ENCODE data around the gene KIAA2012.

Gene KIAA2012

DNA sequence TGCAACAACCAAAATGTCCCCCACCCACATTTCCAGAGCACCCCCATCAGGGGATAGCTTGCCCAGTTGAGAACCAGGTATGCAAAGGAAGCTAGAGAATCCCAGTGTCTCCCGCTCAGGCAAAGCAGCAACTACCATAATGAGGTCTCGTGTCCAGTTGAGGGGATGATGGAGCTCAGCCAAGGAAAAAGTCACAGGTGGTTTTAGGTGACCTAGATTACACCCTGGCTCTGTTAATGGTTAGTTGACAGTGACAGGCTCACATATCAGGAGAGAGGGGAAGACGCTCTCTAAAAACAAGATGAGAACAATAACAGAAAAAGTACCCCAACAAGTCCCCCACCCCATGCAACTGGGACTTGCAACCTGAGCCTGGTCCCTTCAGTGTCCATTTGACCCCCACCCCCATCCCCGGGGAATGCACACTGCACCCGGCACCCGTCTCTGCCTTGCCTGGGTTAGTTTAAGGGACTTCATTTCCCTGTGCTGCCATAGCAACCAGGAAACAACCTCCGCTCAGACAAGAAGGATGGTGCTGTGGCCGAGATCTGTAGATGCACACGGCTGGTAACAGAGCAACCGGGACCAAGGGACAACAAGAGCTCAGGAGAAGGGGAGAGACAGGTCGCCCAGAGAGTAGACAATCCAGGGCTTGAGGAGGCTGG is at the start of gene KIAA2012:
TSS of gene KIAA2012 (plus strand) at position 519 of the 665 bp plus-strand sequence. CDS start 373 bp downstream, outside the sequence.
- no peak for ATAC-seq

GRCh38 chr2:202023904-202024266 is 49.2 kb upstream of the KIAA2012 start:
- no peak for ATAC-seq

- no peak for ATAC-seq
These were observed 48.2 kb upstream of the KIAA2012 start for GRCh38 chr2:202024871-202025270.

DNA sequence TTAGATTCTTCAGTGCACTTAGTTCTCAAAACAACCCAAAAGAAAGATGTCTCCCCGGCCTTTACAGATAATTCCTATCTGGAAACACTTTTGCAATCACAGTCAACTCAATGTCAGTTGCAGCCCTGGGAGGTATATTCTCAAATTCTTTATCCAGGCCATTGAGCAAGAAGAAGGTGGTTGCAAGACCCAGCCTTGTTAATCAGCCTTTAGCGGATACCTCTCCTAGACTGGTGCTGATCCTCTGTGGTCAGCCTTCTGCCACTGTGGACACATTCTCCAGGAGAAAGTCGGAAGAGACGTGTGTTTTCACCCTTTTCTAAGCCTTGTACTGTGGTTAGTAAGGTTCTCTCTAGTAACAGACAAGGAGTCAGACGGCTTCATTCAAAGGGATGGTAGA is 47.2 kb upstream of the KIAA2012 start:
- no peak for ATAC-seq

DNA sequence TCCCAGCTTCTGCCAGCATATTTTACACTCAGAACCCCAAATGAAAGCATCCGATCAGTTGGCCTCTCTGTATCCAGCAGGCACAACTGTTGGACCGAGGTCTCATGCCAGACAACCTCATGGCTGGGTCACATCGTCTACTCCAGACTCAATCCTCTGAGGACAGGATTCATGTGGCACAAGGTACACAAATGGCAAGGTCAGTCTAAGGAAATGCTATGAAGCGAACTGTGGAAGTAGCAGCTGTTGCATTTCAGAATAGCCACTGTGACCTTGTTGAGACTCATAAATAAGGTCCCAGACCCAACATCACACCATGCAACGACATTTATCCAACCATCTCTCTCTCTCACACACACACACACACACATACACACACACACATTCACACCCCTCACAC is 46.5 kb upstream of the KIAA2012 start:
- ATAC-seq = no peak

DNA sequence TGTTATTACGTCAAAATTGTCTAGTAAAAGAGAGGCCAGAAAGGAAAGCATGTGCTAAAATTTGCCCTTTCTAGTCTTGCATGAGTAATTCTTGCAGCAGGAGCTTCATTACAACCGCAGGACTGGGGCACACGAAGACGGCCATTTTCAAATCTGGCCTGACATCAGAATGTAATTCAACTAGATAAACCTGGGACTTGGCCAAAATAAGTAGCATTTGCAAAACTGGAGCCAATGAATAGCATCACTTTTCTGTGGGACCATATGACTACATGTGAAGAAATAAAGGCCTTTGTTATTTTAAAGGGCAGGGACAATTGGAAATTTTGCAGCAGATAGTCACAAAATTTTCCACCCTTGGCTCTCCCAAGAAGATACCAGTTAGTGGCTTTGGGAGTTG is 42.4 kb upstream of the KIAA2012 start:
- no peak for ATAC-seq

DNA sequence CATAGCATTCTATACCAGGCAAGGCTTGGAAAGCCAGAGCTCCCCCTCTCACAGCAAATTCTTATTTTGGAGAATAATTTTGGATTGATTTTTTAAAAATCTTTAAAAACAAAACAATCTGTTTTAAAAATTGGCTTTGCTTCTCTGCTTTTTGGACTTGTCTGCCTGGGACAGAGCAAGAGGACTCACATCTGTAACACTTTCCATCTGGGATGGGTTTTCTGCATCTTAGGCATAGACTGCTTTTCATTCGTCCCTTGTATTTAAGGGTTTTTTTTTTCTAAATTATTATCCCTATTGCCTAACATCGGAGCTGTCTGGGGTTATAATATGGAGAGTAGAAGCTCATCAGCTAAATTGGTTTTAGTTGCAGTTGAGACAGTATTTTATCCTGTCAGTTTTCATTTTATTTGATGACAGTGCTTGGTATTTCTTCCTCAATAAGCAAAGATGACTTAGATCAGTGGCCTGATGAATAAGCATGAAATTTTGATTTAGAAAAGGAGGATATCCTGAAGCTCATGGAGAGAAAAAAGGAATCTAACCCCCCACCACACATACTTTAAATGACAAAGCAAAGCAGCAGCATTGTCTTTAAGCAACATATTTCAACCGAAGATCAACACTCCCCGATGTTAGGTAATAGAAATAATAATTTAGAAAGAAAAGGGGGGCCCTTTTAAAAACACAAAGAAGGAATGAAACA is 41.7 kb upstream of the KIAA2012 start:
- ATAC-seq = no peak

DNA sequence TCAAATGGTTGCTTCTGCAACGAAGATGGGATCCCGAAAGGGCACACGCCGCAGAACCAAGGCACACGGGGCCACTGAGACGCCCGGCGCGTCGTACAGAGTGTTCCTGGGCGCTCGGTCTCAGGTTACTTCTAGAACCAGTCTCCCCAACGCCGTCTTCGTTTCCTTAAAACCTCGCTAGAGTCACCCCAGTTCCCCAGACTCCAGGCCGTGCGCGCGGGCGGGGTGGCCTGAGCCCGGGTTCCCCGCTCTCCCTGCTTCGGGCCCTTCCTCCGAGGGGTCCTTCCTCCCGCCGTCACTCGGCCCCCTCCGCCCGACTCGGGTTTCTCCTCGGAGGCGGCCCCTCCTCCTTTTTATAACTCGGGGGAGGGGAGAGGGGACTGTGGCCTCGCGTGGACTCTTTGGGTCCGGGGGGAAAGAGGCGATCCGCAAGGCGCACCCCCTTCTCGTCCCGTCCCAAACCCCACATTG is 40.2 kb upstream of the KIAA2012 start:
- ATAC-seq = peak; percentile 7 to 10

DNA sequence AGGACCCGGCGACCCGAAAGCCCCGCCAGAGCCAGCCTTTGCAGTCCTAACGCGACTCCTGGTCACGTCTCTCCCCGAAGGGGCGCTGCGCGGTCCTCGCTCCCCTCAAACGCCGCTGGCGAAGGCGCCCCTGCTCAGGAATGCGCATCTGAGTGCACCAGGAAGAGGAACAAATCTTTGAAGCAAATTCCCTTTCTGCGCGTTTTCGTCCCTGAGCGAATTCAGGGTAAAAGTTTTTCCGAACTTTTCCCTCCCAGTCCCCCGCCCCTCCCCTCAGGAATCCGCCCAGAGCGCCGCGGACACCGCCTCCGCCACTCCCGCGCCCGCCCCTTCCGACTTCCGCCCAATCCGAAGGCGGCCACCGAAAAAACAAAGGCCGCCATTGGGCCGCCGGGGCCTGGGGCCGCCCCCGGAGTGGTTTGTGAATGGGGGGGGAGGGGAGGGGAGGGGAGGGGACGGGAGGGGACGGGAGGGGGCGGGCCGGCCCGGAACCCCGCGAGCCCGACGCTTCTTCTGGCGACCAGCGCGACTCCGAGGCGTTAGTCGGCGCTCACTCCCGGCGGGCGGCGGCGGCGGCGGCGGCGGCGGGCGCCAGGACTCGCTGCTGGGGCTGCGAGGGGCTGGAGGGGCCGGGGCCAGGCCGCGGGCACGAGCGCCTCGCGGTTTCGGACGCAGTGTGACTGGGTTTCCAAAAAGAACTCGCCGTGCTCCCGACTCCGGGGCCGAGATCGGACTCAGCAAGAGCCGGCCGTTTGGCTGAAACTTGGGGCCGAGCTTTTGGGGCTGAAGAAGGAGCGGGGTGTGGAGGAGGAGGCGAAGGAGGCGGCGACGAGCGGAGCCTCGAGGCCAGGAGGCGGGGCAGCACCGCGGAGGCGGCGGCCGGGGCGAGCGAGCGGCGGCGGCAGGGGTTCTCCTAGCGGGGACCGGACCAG is 39.5 kb upstream of the KIAA2012 start, which contains the start of gene FZD7:
TSS of gene FZD7 (plus strand) at position 539 of the 932 bp plus-strand sequence. CDS start 793 bp downstream, outside the sequence.
- ATAC-seq = peak; percentile 84 to 85

DNA sequence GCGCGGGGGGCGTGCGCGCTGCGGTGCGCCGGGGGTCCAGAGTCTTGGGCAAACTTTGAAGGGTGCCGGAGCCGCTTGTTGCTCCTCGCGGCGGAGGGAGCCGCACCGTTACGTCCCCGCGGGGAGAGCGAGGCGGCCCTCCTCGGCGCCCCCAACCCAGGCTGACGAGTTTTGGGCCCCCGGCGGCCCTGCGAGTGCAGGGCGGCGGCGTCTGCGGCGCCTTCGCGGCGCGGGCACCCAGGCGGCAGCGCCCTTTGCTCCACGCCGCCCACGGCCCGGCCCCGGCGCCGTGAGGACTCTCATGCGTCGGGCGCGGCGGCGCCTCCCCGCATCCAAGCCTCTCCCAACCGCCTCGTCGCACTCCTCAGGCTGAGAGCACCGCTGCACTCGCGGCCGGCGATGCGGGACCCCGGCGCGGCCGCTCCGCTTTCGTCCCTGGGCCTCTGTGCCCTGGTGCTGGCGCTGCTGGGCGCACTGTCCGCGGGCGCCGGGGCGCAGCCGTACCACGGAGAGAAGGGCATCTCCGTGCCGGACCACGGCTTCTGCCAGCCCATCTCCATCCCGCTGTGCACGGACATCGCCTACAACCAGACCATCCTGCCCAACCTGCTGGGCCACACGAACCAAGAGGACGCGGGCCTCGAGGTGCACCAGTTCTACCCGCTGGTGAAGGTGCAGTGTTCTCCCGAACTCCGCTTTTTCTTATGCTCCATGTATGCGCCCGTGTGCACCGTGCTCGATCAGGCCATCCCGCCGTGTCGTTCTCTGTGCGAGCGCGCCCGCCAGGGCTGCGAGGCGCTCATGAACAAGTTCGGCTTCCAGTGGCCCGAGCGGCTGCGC is 38.6 kb upstream of the KIAA2012 start:
- peak in 1 of 2 donors; percentile 2 for ATAC-seq

GRCh38 chr2:202035089-202035940 is 37.7 kb upstream of the KIAA2012 start:
- ATAC-seq = no peak

GRCh38 chr2:202035941-202036372 is 37.1 kb upstream of the KIAA2012 start:
- no peak for ATAC-seq

GRCh38 chr2:202036601-202037037 is 36.4 kb upstream of the KIAA2012 start:
- no peak for ATAC-seq

DNA sequence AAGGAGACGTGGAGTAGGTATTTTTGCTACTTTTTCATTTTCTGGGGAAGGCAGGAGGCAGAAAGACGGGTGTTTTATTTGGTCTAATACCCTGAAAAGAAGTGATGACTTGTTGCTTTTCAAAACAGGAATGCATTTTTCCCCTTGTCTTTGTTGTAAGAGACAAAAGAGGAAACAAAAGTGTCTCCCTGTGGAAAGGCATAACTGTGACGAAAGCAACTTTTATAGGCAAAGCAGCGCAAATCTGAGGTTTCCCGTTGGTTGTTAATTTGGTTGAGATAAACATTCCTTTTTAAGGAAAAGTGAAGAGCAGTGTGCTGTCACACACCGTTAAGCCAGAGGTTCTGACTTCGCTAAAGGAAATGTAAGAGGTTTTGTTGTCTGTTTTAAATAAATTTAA is 36.0 kb upstream of the KIAA2012 start:
- ATAC-seq = no peak

- no peak for ATAC-seq
These were observed 34.4 kb upstream of the KIAA2012 start for GRCh38 chr2:202038471-202039277.

DNA sequence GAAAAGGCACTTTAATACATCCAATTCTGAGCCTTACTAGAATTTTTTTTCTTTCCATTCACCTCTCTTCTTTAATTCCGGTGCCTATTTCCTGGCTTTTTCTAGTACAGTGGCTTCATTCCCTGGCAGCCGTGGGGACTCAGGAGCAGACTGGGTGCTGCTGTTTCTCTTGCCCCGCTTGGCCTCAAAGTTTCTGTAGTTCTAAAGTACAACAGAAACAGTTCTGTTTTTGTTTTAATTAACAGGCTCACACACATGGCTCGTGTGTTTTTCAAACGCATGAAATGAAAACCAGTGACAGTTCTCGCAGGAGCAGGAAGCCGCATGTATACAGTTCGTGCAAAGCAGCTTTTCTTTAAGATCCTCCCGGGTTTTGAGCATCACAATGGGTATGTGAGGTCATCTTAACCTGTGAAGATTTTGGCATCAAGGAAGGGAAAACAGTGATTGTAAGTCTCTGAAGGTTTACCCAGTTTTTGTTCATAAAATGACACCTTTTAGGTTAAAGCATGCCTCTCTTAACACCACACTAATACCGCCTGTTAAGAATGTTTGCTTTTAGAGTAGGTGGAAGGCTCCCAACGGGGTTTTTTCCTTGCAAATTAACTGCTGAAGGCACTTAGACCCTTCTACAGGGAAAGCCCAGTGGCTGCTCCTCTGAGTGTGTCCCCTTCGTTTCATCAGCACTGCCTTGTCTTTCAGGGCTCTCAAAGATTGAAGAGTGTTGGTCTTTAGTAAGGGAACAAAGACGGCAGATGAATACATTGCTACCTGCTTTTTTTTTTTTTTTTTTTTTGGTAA is 33.6 kb upstream of the KIAA2012 start:
- ATAC-seq = no peak

- no peak for ATAC-seq
These were observed 32.8 kb upstream of the KIAA2012 start for GRCh38 chr2:202040079-202040844.

DNA sequence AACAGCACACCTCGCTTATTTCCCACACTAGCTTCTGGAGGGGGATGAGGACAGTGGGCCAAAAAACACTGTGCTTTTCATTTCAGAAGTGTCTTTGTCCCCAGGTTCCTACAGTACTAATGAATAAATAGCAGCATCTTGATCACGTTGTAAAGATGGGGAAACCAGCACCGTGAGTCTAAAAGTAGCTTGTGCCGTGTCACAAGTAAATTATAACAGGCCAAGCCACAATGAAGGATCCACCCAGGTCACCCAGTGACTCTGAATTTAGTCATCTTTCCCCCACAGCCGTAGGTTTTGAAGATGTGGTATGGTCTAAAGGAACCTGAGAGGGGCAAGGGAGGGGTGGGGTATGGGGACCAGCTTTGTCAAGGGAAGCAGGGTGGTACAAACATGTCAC is 30.6 kb upstream of the KIAA2012 start:
- ATAC-seq = no peak
